ENCODE results near the gene DCBLD2.

GRCh38 chr3:98945101-98945524 lies 43.6 kb upstream of the DCBLD2 start:
- TF ChIP-seq POLR2A (IDR thresholded peaks at IDR 0.05) (no peak), CTCF (IDR thresholded peaks at IDR 0.05) (no peak), POLR2AphosphoS5 (IDR thresholded peaks at IDR 0.05) (no peak), EP300 (IDR thresholded peaks at IDR 0.05) (no peak)

All from suprapubic skin (tissue), 4 donors.